ENCODE results near the gene C1QTNF9. TPM values are rescaled to one million over a fixed set of nuclear protein-coding genes. Genes with fewer than 3 reads are reported as not detected.
"Not testable (repeated sequence)": the region's sequence is repeated elsewhere in the genome, so short reads cannot be mapped to it uniquely, and the experiment has no call there.

C1QTNF9 gene
- total and polyA plus RNA-seq, 8 donors = 0.18 to 0.46 (median 0.26) TPM; not detected in 1

GRCh38 chr13:24339937-24340607 is 30.7 kb downstream of the C1QTNF9 start:
- Histone ChIP-seq H3K4me3 (no peak overlapping the region), H3K4me1 (no peaks in the 10 kb centered on the region), H3K9me3 (peaks cover 0 to 6% of the 10 kb centered on the region in 2 donors), H3K36me3 (no peaks in the 10 kb centered on the region), H3K27me3 (peaks cover 0 to 15% of the 10 kb centered on the region in 2 donors), H3K27ac (no peak overlapping the region)
- intact Hi-C loops (cut with DNase I) = no loop called here
- ATAC-seq (no peak), DNase-seq (peak in 1 of 4 donors; percentile 62)
- TF ChIP-seq CTCF (IDR thresholded peaks at IDR 0.05) = no peak

- H3K9me3 ChIP-seq = peaks cover 0 to 6% of the 10 kb centered on the region in 2 donors
- TF ChIP-seq CTCF (IDR thresholded peaks at IDR 0.05) = no peak
- intact Hi-C loops (cut with DNase I) = no loop called here
- ATAC-seq (no peak), DNase-seq (peak in 1 of 4 donors; percentile 58)
- H3K4me1 ChIP-seq = no peaks in the 10 kb centered on the region
- no peak overlapping the region for H3K4me3 ChIP-seq
- H3K27ac ChIP-seq = no peak overlapping the region
- no peaks in the 10 kb centered on the region for H3K36me3 ChIP-seq
- peaks cover 0 to 11% of the 10 kb centered on the region in 2 donors for H3K27me3 ChIP-seq
Measured at GRCh38 chr13:24340608-24340955, 31.2 kb downstream of the C1QTNF9 start.

- TF ChIP-seq CTCF (IDR thresholded peaks at IDR 0.05) = no peak
- intact Hi-C loops (cut with DNase I) = no loop called here
- H3K9me3 ChIP-seq = peaks cover 0 to 6% of the 10 kb centered on the region in 2 donors
- ATAC-seq (no peak), DNase-seq (no peak)
- H3K4me1 ChIP-seq = no peaks in the 10 kb centered on the region
- H3K27me3 ChIP-seq = peaks cover 0 to 11% of the 10 kb centered on the region in 2 donors
- H3K36me3 ChIP-seq = no peaks in the 10 kb centered on the region
- no peak overlapping the region for H3K4me3 ChIP-seq
- no peak overlapping the region for H3K27ac ChIP-seq
Measured at GRCh38 chr13:24341439-24341838, 32.1 kb downstream of the C1QTNF9 start.

- Histone ChIP-seq H3K9me3 (no peaks in the 10 kb centered on the region), H3K36me3 (no peaks in the 10 kb centered on the region), H3K4me3 (no peak overlapping the region), H3K27ac (peak overlapping the region in 1 of 2 donors; percentile 35), H3K4me1 (no peaks in the 10 kb centered on the region), H3K27me3 (no peaks in the 10 kb centered on the region)
- no peak for TF ChIP-seq CTCF (IDR thresholded peaks at IDR 0.05)
- DNase-seq = no peak
- ATAC-seq = no peak
- intact Hi-C loops (cut with DNase I) = no loop called here
Measured at GRCh38 chr13:24348385-24348784, 39.0 kb downstream of the C1QTNF9 start.

- H3K36me3 ChIP-seq = no peaks in the 10 kb centered on the region
- H3K27me3 ChIP-seq = no peaks in the 10 kb centered on the region
- H3K27ac ChIP-seq = peak overlapping the region in 1 of 2 donors; percentile 35
- DNase-seq (peak in 2 of 4 donors; percentile 20 to 59), ATAC-seq (peak; percentile 96)
- H3K9me3 ChIP-seq = no peaks in the 10 kb centered on the region
- intact Hi-C loops (cut with DNase I) = no loop called here
- no peak overlapping the region for H3K4me3 ChIP-seq
- TF ChIP-seq CTCF (IDR thresholded peaks at IDR 0.05) = no peak
- H3K4me1 ChIP-seq = no peaks in the 10 kb centered on the region
Measured at GRCh38 chr13:24348797-24349515, 39.6 kb downstream of the C1QTNF9 start.

GRCh38 chr13:24349778-24350664 is 40.6 kb downstream of the C1QTNF9 start:
- H3K27me3 ChIP-seq; H3K4me1 ChIP-seq; H3K27ac ChIP-seq; H3K9me3 ChIP-seq; H3K4me3 ChIP-seq; ATAC-seq; intact Hi-C loops (cut with DNase I); H3K36me3 ChIP-seq; DNase-seq: not testable (repeated sequence)
